Brain microvascular endothelial cell (primary cell): ENCODE results near the gene GPR35.

Source experiments
- DNase-seq: peaks from one replicate; pipeline ENCODE4 v3.0.0-alpha.2; 2020
- H3K27ac ChIP-seq: fragments of 250-450 bp; sonication (Bioruptor Pico); 2 replicates; pipeline ENCODE4 v1.5.1; 2020; ENCODE audit warnings: mild to moderate bottlenecking, moderate library complexity
- H3K27me3 ChIP-seq: fragments of 250-450 bp; sonication (Bioruptor Pico); replicated peaks from 2 replicates; pipeline ENCODE4 v1.5.1; 2020; ENCODE audit warnings: mild to moderate bottlenecking
- H3K36me3 ChIP-seq: fragments of 250-450 bp; sonication (Bioruptor Pico); replicated peaks from 2 replicates; pipeline ENCODE4 v1.5.1; 2020; ENCODE audit warnings: mild to moderate bottlenecking
- H3K4me3 ChIP-seq: 2 replicates; pipeline ENCODE4 v1.5.1; 2011; ENCODE audit warnings: low read depth, mild to moderate bottlenecking, control low read depth, low read length, moderate library complexity
- in situ Hi-C: cut with HindIII; loops from 2 replicates; pipeline ENCODE4 v1.10.0; 2017; ENCODE audit warnings: low sequenced_read_pairs, low pct_ligation_motif_present
- TF ChIP-seq, protein P1 (sequence below): IDR thresholded peaks from 2 replicates; pipeline ENCODE4 v1.5.1; 2011; ENCODE audit warnings: low read depth, mild to moderate bottlenecking, moderate library complexity, low read length, control low read depth, inconsistent platforms; ENCODE audit errors: missing control alignments

GPR35 gene

GRCh38 chr2:240604939-240605716 is 20.2 kb upstream of the GPR35 start:
- TF ChIP-seq, protein P1, sequence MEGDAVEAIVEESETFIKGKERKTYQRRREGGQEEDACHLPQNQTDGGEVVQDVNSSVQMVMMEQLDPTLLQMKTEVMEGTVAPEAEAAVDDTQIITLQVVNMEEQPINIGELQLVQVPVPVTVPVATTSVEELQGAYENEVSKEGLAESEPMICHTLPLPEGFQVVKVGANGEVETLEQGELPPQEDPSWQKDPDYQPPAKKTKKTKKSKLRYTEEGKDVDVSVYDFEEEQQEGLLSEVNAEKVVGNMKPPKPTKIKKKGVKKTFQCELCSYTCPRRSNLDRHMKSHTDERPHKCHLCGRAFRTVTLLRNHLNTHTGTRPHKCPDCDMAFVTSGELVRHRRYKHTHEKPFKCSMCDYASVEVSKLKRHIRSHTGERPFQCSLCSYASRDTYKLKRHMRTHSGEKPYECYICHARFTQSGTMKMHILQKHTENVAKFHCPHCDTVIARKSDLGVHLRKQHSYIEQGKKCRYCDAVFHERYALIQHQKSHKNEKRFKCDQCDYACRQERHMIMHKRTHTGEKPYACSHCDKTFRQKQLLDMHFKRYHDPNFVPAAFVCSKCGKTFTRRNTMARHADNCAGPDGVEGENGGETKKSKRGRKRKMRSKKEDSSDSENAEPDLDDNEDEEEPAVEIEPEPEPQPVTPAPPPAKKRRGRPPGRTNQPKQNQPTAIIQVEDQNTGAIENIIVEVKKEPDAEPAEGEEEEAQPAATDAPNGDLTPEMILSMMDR, result no peak
- no peak overlapping the region for H3K27ac ChIP-seq
- no peaks in the 10 kb centered on the region for H3K27me3 ChIP-seq
- in situ Hi-C loops, result no loop called here
- DNase-seq, result no peak
- no peak overlapping the region for H3K4me3 ChIP-seq
- no peaks in the 10 kb centered on the region for H3K36me3 ChIP-seq

GRCh38 chr2:240605867-240606743 is 19.2 kb upstream of the GPR35 start:
- no peak for DNase-seq
- in situ Hi-C loops, result no loop called here
- H3K27ac ChIP-seq, result no peak overlapping the region
- H3K27me3 ChIP-seq, result no peaks in the 10 kb centered on the region
- TF ChIP-seq, protein P1, result no peak
- H3K4me3 ChIP-seq, result no peak overlapping the region
- no peaks in the 10 kb centered on the region for H3K36me3 ChIP-seq

GRCh38 chr2:240611601-240612210 is 13.6 kb upstream of the GPR35 start:
- TF ChIP-seq, protein P1, result no peak

GRCh38 chr2:240613781-240614180 is 11.5 kb upstream of the GPR35 start:
- in situ Hi-C loops, result no loop called here
- no peak overlapping the region for H3K4me3 ChIP-seq
- no peaks in the 10 kb centered on the region for H3K27me3 ChIP-seq
- DNase-seq, result no peak
- no peak overlapping the region for H3K27ac ChIP-seq
- no peaks in the 10 kb centered on the region for H3K36me3 ChIP-seq
- TF ChIP-seq, protein P1, result no peak

More at GRCh38 chr2:240611601-240612210, 13.6 kb upstream of the GPR35 start:
- Histone ChIP-seq H3K36me3 (no peaks in the 10 kb centered on the region), H3K27me3 (no peaks in the 10 kb centered on the region), H3K4me3 (no peak overlapping the region), H3K27ac (no peak overlapping the region)
- in situ Hi-C loops, result no loop called here
- no peak for DNase-seq

DNA sequence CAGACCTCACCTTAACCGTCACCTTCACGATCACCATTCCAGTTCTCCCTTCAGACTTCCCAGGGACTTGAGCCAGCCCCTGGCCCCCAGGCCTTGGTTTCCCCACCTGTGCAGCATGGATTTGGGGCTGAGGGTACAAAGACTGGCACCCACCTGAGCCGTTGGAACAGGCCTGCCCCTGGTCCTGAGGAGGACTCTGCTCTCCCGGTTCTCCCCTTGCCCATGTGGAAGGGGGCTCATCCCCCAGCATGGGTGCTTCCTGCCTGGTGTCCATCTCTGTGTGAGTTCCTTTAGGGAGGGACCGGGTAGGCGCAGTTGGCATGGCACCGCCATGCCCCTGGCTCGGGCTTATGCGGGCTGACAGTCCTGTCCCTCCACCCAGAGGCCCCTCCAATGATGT is 10.9 kb upstream of the GPR35 start:
- in situ Hi-C loops, result no loop called here
- no peak for DNase-seq
- Histone ChIP-seq H3K27ac (no peak overlapping the region), H3K36me3 (no peaks in the 10 kb centered on the region), H3K27me3 (no peaks in the 10 kb centered on the region), H3K4me3 (no peak overlapping the region)
- TF ChIP-seq, protein P1, result no peak
